K562 (cell line): ENCODE measurements around the gene STMN3. TPM values are rescaled to one million over a fixed set of nuclear protein-coding genes. Genes with fewer than 3 reads are reported as not detected.
A peak's percentile ranks its signal among the peaks of the same experiment; 100 is the strongest.

Experiments used
- ATAC-seq: fragments of 200-7000 bp; cut with Tn5 transposase; 3 replicates; pipeline ENCODE4 v1.9.1; 2020; ENCODE audit warnings: moderate library complexity
- BruUV-seq: library from RNA; stranded (reverse); fragments of 400-500 nt; replicated peaks from 2 replicates; lab custom pipeline; 2021; lab: Mats Ljungman, UMichigan
- CTCF ChIA-PET: fragments of 300-600 bp; formaldehyde crosslinking; extraction: SDS; loops from one replicate; lab custom pipeline; 2021; ENCODE audit warnings: low intra/inter-chr PET ratio; lab: Yijun Ruan, JAX
- POLR2A ChIA-PET: fragments of 300-600, 350-650 bp; sonication (Branson Sonifier 250); formaldehyde crosslinking; extraction: SDS; loops from one replicate; lab custom pipeline; 2021; ENCODE audit warnings: antibody characterized with exemption, inconsistent platforms; lab: Yijun Ruan, JAX
- DNase-seq, 4 experiments: peaks; one replicate each; pipeline versions ENCODE4 v3.0.0 to v3.0.0-alpha.2; 2011 to 2018; ENCODE audit warnings: low spot score in 3 of 4, mixed read lengths in 3 of 4; ENCODE audit errors: extremely low read depth in 1 of 4
- FAIRE-seq: peaks from 2 replicates; lab custom pipeline; 2011; peaks lifted over from hg19 to GRCh38; lab: Jason Lieb, UNC
- H2AFZ ChIP-seq: 2 replicates; pipeline ENCODE4 v1.6.0; 2011; ENCODE audit warnings: low read depth, low read length, control low read depth, inconsistent platforms
- H3K27ac ChIP-seq: fragments of 200-600 bp; 3 replicates; pipeline ENCODE4 v1.8.0; 2011; ENCODE audit warnings: low read depth, mild to moderate bottlenecking, control low read depth, inconsistent platforms, low read length, moderate library complexity, mixed read lengths; ENCODE audit errors: extremely low read depth
- H3K27me3 ChIP-seq, 2 experiments: fragments of 300-600 bp in 1 of 2; 2 replicates in 1 of 2; 3 replicates in 1 of 2; pipeline versions ENCODE4 v1.6.0 to v1.8.0; 2011; ENCODE audit warnings: inconsistent platforms in 2 of 2, low read length in 2 of 2, mild to moderate bottlenecking in 1 of 2, mixed read lengths in 1 of 2, moderate library complexity in 1 of 2; ENCODE audit not compliant: control insufficient read depth in 2 of 2, insufficient read depth in 2 of 2
- H3K36me3 ChIP-seq: fragments of 300-600 bp; 3 replicates; pipeline ENCODE4 v1.8.0; 2011; ENCODE audit warnings: mild to moderate bottlenecking, low read length, inconsistent platforms; ENCODE audit not compliant: control insufficient read depth, insufficient read depth
- H3K4me1 ChIP-seq, 2 experiments: fragments of 200-600 bp in 1 of 2; replicated peaks in 1 of 2; 2 replicates in 1 of 2; 3 replicates in 1 of 2; pipeline versions ENCODE4 v1.5.1 to v1.8.0; 2011; ENCODE audit warnings: inconsistent platforms in 2 of 2, low read length in 2 of 2, mild to moderate bottlenecking in 1 of 2, mixed read lengths in 1 of 2, moderate library complexity in 1 of 2; ENCODE audit not compliant: control insufficient read depth in 2 of 2, insufficient read depth in 2 of 2
- H3K4me2 ChIP-seq: 2 replicates; pipeline ENCODE4 v1.6.1; 2011; ENCODE audit warnings: low read length, control low read depth, inconsistent platforms, mixed read lengths; ENCODE audit not compliant: insufficient read depth
- H3K4me3 ChIP-seq: fragments of 200-600 bp; sonication (generic), shearing (Covaris generic); 2 replicates; pipeline ENCODE4 v1.5.1; 2016; ENCODE audit warnings: control low read depth, inconsistent platforms
- H3K79me2 ChIP-seq: fragments of 200-600 bp; 3 replicates; pipeline ENCODE4 v1.8.0; 2011; ENCODE audit warnings: low read length, inconsistent platforms; ENCODE audit not compliant: control insufficient read depth, insufficient read depth
- H3K9ac ChIP-seq, 2 experiments: 2 replicates each; pipeline versions ENCODE4 v1.6.0 to v1.6.1; 2011; ENCODE audit warnings: low read depth in 2 of 2, low read length in 2 of 2, control low read depth in 1 of 2, inconsistent platforms in 1 of 2, mild to moderate bottlenecking in 1 of 2, mixed read lengths in 1 of 2; ENCODE audit not compliant: insufficient read depth in 1 of 2
- H3K9me1 ChIP-seq: one replicate; pipeline ENCODE4 v1.6.0; 2011; ENCODE audit warnings: inconsistent platforms, mild to moderate bottlenecking, low read length, moderate library complexity; ENCODE audit not compliant: control insufficient read depth, insufficient read depth
- H3K9me3 ChIP-seq: replicated peaks from 2 replicates; pipeline ENCODE4 v1.5.1; 2011; ENCODE audit warnings: low read depth, low read length, inconsistent platforms; ENCODE audit not compliant: control insufficient read depth, insufficient read depth
- H4K20me1 ChIP-seq: replicated peaks from 2 replicates; pipeline ENCODE4 v1.6.1; 2011; ENCODE audit warnings: low read length, inconsistent platforms, mixed read lengths; ENCODE audit not compliant: control insufficient read depth, insufficient read depth
- GTF2E2 ChIP-seq: fragments of 200-800 bp; sonication (Bioruptor generic); IDR thresholded peaks from 2 replicates; pipeline ENCODE4 v1.6.1; 2016; ENCODE audit warnings: missing genetic modification characterization, missing compliant biosample characterization
- HMGN3 ChIP-seq: IDR thresholded peaks from 2 replicates; pipeline ENCODE4 v1.6.1; 2011; ENCODE audit warnings: borderline replicate concordance, low read depth, mild to moderate bottlenecking, mixed read lengths, low read length; ENCODE audit not compliant: insufficient read length; ENCODE audit errors: extremely low read depth
- KDM4B ChIP-seq, 2 experiments: fragments of 450-650 bp in 1 of 2; sonication (generic) in 1 of 2; IDR thresholded peaks; 2 replicates each; pipeline ENCODE4 v1.6.1; 2016 to 2017; ENCODE audit warnings: borderline replicate concordance in 2 of 2, antibody characterized with exemption in 1 of 2, low read depth in 1 of 2, mild to moderate bottlenecking in 1 of 2
- NR4A1 ChIP-seq, 2 experiments: fragments of 250-450 bp in 1 of 2; fragments of 450-650 bp in 1 of 2; sonication (Bioruptor Pico) in 1 of 2; IDR thresholded peaks; 2 replicates each; pipeline versions ENCODE4 v1.4.0 to v1.6.1; 2016 to 2020; ENCODE audit warnings: mild to moderate bottlenecking in 2 of 2, missing compliant biosample characterization in 1 of 2, missing genetic modification characterization in 1 of 2, moderate library complexity in 1 of 2
- POLR2A ChIP-seq: fragments of 450-650 bp; conservative IDR thresholded peaks from 2 replicates; pipeline ENCODE4 v1.6.1; 2016
- POLR2B ChIP-seq: fragments of 450-650 bp; IDR thresholded peaks from 2 replicates; pipeline ENCODE4 v1.6.1; 2018; ENCODE audit warnings: low read depth; ENCODE audit not compliant: partially characterized antibody
- POLR2G ChIP-seq: fragments of 200-400 bp; formaldehyde crosslinking; IDR thresholded peaks from 2 replicates; pipeline ENCODE4 v1.6.1; 2017; ENCODE audit warnings: low read depth, mild to moderate bottlenecking, antibody characterized with exemption, low read length, moderate library complexity
- PRPF4 ChIP-seq: fragments of 200-400 bp; formaldehyde crosslinking; IDR thresholded peaks from one replicate; pipeline ENCODE4 v1.6.1; 2017; ENCODE audit warnings: low read length, low read depth, mild to moderate bottlenecking; ENCODE audit not compliant: insufficient read depth, poor library complexity, severe bottlenecking
- RBFOX2 ChIP-seq: fragments of 200-400 bp; formaldehyde crosslinking; IDR thresholded peaks from 2 replicates; pipeline ENCODE4 v1.6.1; 2017; ENCODE audit warnings: low read depth, mild to moderate bottlenecking, low read length, moderate library complexity
- TCF15 ChIP-seq: fragments of 250-450 bp; sonication (Bioruptor Pico); IDR thresholded peaks from 2 replicates; pipeline ENCODE4 v1.8.0; 2022; ENCODE audit warnings: moderate library complexity, mild to moderate bottlenecking, inconsistent platforms
- ZNF766 ChIP-seq: fragments of 200-800 bp; sonication (Bioruptor generic); conservative IDR thresholded peaks from 2 replicates; pipeline ENCODE4 v1.6.1; 2016; ENCODE audit warnings: missing genetic modification characterization, missing compliant biosample characterization
- WGBS: fragments of 100-300 bp; shearing (Covaris generic); methylation state at CpG from one replicate; pipeline ENCODE4 v1.1.6; 2016; ENCODE audit warnings: low coverage, mixed read lengths; ENCODE audit not compliant: insufficient coverage; ENCODE audit errors: missing lambda C conversion rate; 5-methylcytosine and 5-hydroxymethylcytosine counted together
- in situ Hi-C: fragments of 300-500 bp; cut with MboI; formaldehyde crosslinking; loops from 4 replicates; pipeline ENCODE4 v1.15.0; 2018; ENCODE audit warnings: inconsistent platforms, mixed read lengths
- intact Hi-C: fragments of 100-400 bp; cut with micrococcal nuclease; formaldehyde crosslinking; loops from 2 replicates; pipeline ENCODE4 v1.14.2; 2022
- polyA plus RNA-seq, 8 experiments: library from polyadenylated mRNA; depleted of rRNA in 4 of 8; stranded (reverse) in 5 of 8; unstranded in 3 of 8; fragments of >200 nt; fragmentation: Nextera tagmentation in 2 of 8; fragmentation: Illumina TruSeq in 1 of 8; extraction: Ambion mirVana in 2 of 8; extraction: Trizol in 1 of 8; gene quantifications; 2 replicates each; pipeline versions ENCODE4 v1.2.1 to v1.2.3, GENCODE V29; 2011 to 2014; ENCODE audit warnings: inconsistent platforms in 1 of 8, missing spikeins in 1 of 8
- total RNA-seq, 7 experiments: library from RNA; depleted of rRNA in 6 of 7; stranded (reverse); fragments of >200 nt in 6 of 7; fragmentation: Illumina TruSeq in 2 of 7; extraction: Trizol in 2 of 7; gene quantifications; 2 replicates each; pipeline versions ENCODE4 v1.2.1 to v1.2.3, GENCODE V29; 2011 to 2021; ENCODE audit warnings: low replicate concordance in 1 of 7

Gene STMN3
- total and polyA plus RNA-seq, 9 of the 15 experiments (the other 6 are each of a cell fraction or from before 2014, with no cell fraction given) = 0.70 to 65.6 (median 29.4) TPM

- in situ Hi-C loops (no loop called here), intact Hi-C loops (loop anchor here (10.0 kb wide), 2 partner anchors 83 to 167 kb away; partner anchors contain the start of gene PTK6)
- H3K79me2 ChIP-seq = peaks cover 16% of the 10 kb centered on the region
- peaks cover 37% of the 10 kb centered on the region for H3K36me3 ChIP-seq
- H3K4me1 ChIP-seq = peaks cover 12 to 79% of the 10 kb centered on the region in 2 experiments
- POLR2A ChIA-PET = interaction anchor here (0.6 to 1.3 kb wide), 4 partner anchors 18 to 164 kb away, joined by 3 to 6 read pairs (median 4); partner anchors contain the start of genes GMEB2 and TPD52L2
- H2AFZ ChIP-seq = no peak overlapping the region
- H3K9me1 ChIP-seq = no peaks in the 10 kb centered on the region
- H4K20me1 ChIP-seq = peaks cover 9% of the 10 kb centered on the region
- no peak overlapping the region for H3K4me2 ChIP-seq
- no peak overlapping the region for H3K4me3 ChIP-seq
- no peak overlapping the region for H3K27ac ChIP-seq
- WGBS = 76% methylated on average over 5 of the region's 14 CpGs
- H3K9me3 ChIP-seq = no peaks in the 10 kb centered on the region
- DNase-seq (peak in 2 of 4 experiments; percentile 17 to 21), FAIRE-seq (no peak), ATAC-seq (no peak)
- CTCF ChIA-PET = no interaction called here
- no TSS peak for BruUV-seq
- H3K27me3 ChIP-seq = no peaks in the 10 kb centered on the region
- peak; percentile 71 for TF ChIP-seq POLR2G
- TF ChIP-seq RBFOX2 = peak; percentile 58; the same call in 1 of the 2 replicates
- TF ChIP-seq HMGN3 = peak; percentile 43
- TF ChIP-seq GTF2E2 (tag) = no peak
- TF ChIP-seq ZNF766 (CRISPR knock-in tag) = no peak
- TF ChIP-seq TCF15 (CRISPR knock-in tag) = no peak
- no peak for TF ChIP-seq PRPF4
- TF ChIP-seq POLR2A = peak; percentile 56
- no peak for TF ChIP-seq NR4A1 (CRISPR knock-in tag; IDR thresholded peaks at IDR 0.05)
- TF ChIP-seq NR4A1 (tag; IDR thresholded peaks at IDR 0.05) = no peak
- peak; percentile 22 for TF ChIP-seq POLR2B
- no peak for TF ChIP-seq KDM4B (IDR thresholded peaks at IDR 0.05; ENCODE audit: borderline replicate concordance in 2 of 2, low read depth in 1 of 2)
- peak overlapping the region in 1 of 2 experiments; percentile 81; a peak in 1 of 4 replicates for H3K9ac ChIP-seq
These were observed 48.3 kb upstream of the STMN3 start for GRCh38 chr20:63701329-63702035.
